ENCODE data around the gene IMPDH2.

- TF ChIP-seq POLR2A (IDR thresholded peaks at IDR 0.05), result no peak
- TF ChIP-seq EP300 (IDR thresholded peaks at IDR 0.05), result no peak
Observed at GRCh38 chr3:49076116-49076515, 46.9 kb upstream of the IMPDH2 start.
